GM19099 (cell line): ENCODE data around the gene TCF20.

ENCODE experiments used
- POLR2A ChIP-seq: IDR thresholded peaks from 3 replicates; pipeline ENCODE4 v1.6.1; 2011; ENCODE audit warnings: low read depth; ENCODE audit not compliant: insufficient read length; ENCODE audit errors: extremely low read depth

The TCF20 gene

GRCh38 chr22:42306010-42306409 is 35.6 kb upstream of the TCF20 start:
- no peak for TF ChIP-seq POLR2A

- TF ChIP-seq POLR2A, result no peak
Measured at GRCh38 chr22:42304324-42304790, 33.9 kb upstream of the TCF20 start.

GRCh38 chr22:42303396-42304323 is 33.2 kb upstream of the TCF20 start:
- no peak for TF ChIP-seq POLR2A

GRCh38 chr22:42301742-42302102 is 31.3 kb upstream of the TCF20 start:
- no peak for TF ChIP-seq POLR2A

GRCh38 chr22:42301077-42301741 is 30.8 kb upstream of the TCF20 start:
- no peak for TF ChIP-seq POLR2A

- TF ChIP-seq POLR2A, result no peak
Measured at GRCh38 chr22:42300259-42301076, 30.0 kb upstream of the TCF20 start.

GRCh38 chr22:42299586-42300258 is 29.3 kb upstream of the TCF20 start:
- no peak for TF ChIP-seq POLR2A

- TF ChIP-seq POLR2A, result no peak
Measured at GRCh38 chr22:42298746-42299145, 28.3 kb upstream of the TCF20 start.

- TF ChIP-seq POLR2A, result no peak
Measured at GRCh38 chr22:42297778-42298177, 27.3 kb upstream of the TCF20 start.

- no peak for TF ChIP-seq POLR2A
Measured at GRCh38 chr22:42296883-42297282, 26.4 kb upstream of the TCF20 start.

- TF ChIP-seq POLR2A, result no peak
Measured at GRCh38 chr22:42296381-42296853, 26.0 kb upstream of the TCF20 start.

- TF ChIP-seq POLR2A, result no peak
Measured at GRCh38 chr22:42294034-42294985, 23.9 kb upstream of the TCF20 start.

- no peak for TF ChIP-seq POLR2A
Measured at GRCh38 chr22:42292732-42293520, 22.5 kb upstream of the TCF20 start.
